ENCODE results near the gene PCDHB6.

DNA sequence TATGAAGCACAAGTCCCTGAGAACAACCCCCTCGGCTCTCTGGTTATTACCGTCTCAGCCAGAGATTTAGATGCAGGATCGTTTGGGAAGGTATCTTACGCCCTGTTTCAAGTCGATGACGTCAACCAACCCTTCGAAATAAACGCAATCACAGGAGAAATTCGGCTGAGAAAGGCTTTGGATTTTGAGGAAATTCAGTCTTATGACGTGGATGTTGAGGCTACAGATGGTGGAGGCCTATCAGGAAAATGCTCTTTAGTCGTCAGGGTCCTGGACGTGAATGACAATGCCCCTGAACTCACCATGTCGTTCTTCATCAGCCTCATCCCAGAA is 1.1 kb downstream of the PCDHB6 start:
- TF ChIP-seq EZH2phosphoT487 (IDR thresholded peaks at IDR 0.05; ENCODE audit: borderline replicate concordance, low read depth, low read length), result no peak
- no peak for TF ChIP-seq CTCF (conservative IDR thresholded peaks at IDR 0.05; ENCODE audit: low read length)

Measured in OCI-LY7 (cell line).